Posterior vena cava (tissue), 2 donors: ENCODE measurements around the gene RAF1. TPM values are rescaled to one million over a fixed set of nuclear protein-coding genes. Genes with fewer than 3 reads are reported as not detected.
"Not testable (repeated sequence)": the region's sequence is repeated elsewhere in the genome, so short reads cannot be mapped to it uniquely, and the experiment has no call there.

Experiments
- DNase-seq: peaks from one replicate; pipeline ENCODE4 v3.0.0-alpha.2; 2020; ENCODE audit warnings: low spot score
- intact Hi-C, 2 donors: fragments of 100-400 bp; cut with DNase I; formaldehyde crosslinking; loops; one replicate each; pipeline versions ENCODE4 v1.14.1 to v1.14.2; 2022 to 2023
- total RNA-seq, 2 donors: library from RNA; stranded (reverse); fragmentation: NEBNext Ultra II Directional; extraction: Animal tissue kit (Norgen Biotek cat#: 25700); gene quantifications; one replicate each; pipeline ENCODE4 v1.2.1, GENCODE V29; 2021
- donor health status: DM: yes; HTN: yes; CAD: no.
- donor health status: DM: yes; HTN: yes; CAD: no.

RAF1 gene
- total RNA-seq, 2 donors from 2014 or later: 73.9 to 85.4 TPM

DNA sequence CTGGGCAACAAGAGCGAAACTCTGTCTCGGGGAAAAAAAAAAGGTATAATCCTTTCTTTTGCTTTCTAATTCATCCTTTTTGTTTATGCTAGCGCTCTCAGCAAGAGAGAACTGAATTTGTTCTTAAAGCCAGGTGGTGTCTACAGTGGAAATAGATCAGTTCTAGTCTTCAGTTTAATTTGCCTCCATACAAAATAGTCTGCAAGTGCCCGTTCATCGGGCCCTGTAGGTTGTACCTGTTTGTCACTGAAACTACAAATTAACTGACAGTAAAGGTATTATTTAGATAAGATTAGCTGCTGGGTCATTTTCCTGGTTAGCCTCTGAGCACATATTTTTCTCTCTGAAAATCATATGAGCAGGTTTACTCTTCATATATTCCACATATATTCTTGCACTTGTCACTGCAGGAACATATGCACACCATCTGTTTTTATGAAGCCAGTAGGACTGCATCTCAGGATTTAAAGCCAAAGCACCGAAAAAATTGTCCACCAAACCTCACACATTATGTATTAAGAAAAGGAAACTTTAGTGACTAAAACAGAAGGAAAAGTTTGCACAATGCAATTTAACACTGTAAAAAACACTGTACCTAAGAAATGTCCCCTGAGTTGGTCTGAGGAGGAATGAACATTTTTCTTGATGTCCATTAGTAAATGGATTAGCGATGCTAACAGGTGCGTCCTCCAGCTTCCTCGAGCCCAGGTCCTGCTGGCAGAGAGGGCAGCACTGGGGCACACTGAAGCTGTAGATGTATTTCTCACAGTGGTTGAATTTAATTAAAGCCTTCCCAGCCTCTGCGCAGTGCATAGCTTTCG lies 119.1 kb downstream of the RAF1 start:
- intact Hi-C loops: no loop called here
- DNase-seq: no peak

DNA sequence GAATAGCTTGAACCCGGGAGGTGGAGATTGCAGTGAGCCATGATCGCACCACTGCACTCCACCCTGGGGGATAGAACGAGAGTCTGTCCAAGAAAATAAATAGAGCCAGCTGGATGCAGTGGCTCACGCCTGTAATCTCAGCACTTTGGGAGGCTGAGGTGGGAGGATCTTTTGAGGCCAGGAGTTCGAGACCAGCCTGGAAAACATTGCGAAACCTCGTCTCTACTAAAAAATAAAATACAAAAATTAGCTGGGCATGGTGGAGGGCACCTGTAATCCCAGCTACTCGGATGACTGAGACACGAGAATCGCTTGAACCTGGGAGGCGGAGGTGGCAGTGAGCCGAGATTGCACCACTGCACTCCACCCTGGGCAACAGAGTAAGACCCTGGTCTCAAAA lies 120.4 kb downstream of the RAF1 start:
- DNase-seq, intact Hi-C loops: not testable (repeated sequence)

DNA sequence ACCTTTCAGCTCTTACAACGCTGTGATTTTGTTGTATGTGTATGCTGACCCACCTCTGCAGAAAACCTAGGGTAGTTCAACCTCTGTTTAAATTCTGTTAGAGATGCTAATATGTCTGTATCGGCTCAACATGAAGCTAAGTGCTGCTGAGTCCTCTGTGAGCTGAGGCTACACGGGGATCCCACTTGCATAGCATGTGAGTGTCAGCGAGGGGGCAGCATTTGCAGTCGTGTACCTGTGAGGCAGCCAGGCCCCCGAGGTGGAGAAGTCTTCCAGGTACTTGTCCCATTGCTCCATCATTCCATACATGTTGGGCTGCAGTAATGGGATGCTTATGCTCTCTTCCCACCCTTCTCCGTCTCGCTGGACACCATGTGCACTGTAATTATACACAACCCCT lies 122.3 kb downstream of the RAF1 start:
- intact Hi-C loops: no loop called here
- no peak for DNase-seq

DNA sequence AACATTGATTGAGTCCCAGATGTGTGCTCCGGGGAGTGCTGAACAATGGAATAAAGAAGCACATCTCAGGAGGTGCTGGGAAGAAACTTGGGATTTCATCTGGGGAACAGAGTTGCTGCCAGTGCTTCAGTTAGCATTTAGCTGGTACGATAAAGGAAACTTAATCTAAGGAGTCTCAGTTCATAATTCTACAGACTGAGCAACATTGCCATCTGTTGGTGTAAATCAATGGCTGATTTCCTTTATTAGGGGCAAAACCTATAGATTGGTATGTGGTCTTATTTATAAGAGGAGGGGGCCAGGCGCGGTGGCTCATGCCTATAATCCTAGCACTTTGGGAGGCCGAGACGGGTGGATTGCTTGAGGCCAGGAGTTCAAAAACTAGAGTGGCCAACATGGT lies 127.5 kb downstream of the RAF1 start:
- no peak for DNase-seq
- intact Hi-C loops: no loop called here

Other genes with a start within 250 kb of the RAF1 start
- 10 to 100 TPM; 13.8 TPM for gene TSEN2, start 179.6 kb downstream of the RAF1 start, total RNA-seq
- gene MKRN2OS, start 118.6 kb downstream of the RAF1 start, total RNA-seq: not detected
- gene MKRN2, start 107.0 kb downstream of the RAF1 start, total RNA-seq: 10 to 100 TPM; 21.6 to 23.9 TPM
- gene TMEM40, start 95.1 kb upstream of the RAF1 start, total RNA-seq: not detected
- 10 to 100 TPM; 13.1 to 16.8 TPM for gene CAND2, start 132.6 kb upstream of the RAF1 start, total RNA-seq
- gene RPL32, start 177.4 kb upstream of the RAF1 start, total RNA-seq: 1,000 to 10,000 TPM; 1,198 to 1,383 TPM